SK-N-SH treated with all-trans-retinoic acid at 6 μM for 48 hours (cell line): ENCODE data around the gene EGLN2.

Source experiments
- ARNTL ChIP-seq: fragments of 450-650 bp; formaldehyde crosslinking; IDR thresholded peaks from 2 replicates; pipeline ENCODE4 v1.5.0; 2020; ENCODE audit warnings: low read depth, mild to moderate bottlenecking, moderate library complexity, borderline replicate concordance
- BACH2 ChIP-seq: fragments of 250-450 bp; sonication (Bioruptor Pico); IDR thresholded peaks from 2 replicates; pipeline ENCODE4 v1.9.0; 2021; ENCODE audit warnings: mild to moderate bottlenecking, borderline replicate concordance
- CREB5 ChIP-seq: fragments of 250-450 bp; sonication (Bioruptor Pico); IDR thresholded peaks from 2 replicates; pipeline ENCODE4 v1.5.1; 2020; ENCODE audit warnings: low read depth, mild to moderate bottlenecking, moderate library complexity
- CSDC2 ChIP-seq: fragments of 250-450 bp; sonication (Bioruptor Pico); IDR thresholded peaks from 2 replicates; pipeline ENCODE4 v1.5.0; 2020; ENCODE audit warnings: mild to moderate bottlenecking, moderate library complexity
- ISL1 ChIP-seq: fragments of 250-450 bp; sonication (Bioruptor Pico); IDR thresholded peaks from 2 replicates; pipeline ENCODE4 v2.1.2; 2022; ENCODE audit warnings: mild to moderate bottlenecking, moderate library complexity
- OSR1 ChIP-seq: fragments of 250-450 bp; sonication (Bioruptor Pico); IDR thresholded peaks from 2 replicates; pipeline ENCODE4 v1.8.0; 2022; ENCODE audit warnings: moderate library complexity, mild to moderate bottlenecking, inconsistent platforms
- PPARA ChIP-seq: fragments of 250-450 bp; sonication (Bioruptor Pico); IDR thresholded peaks from 2 replicates; pipeline ENCODE4 v1.5.0; 2020; ENCODE audit warnings: mild to moderate bottlenecking, borderline replicate concordance
- RARB ChIP-seq: fragments of 250-450 bp; sonication (Bioruptor Pico); IDR thresholded peaks from 2 replicates; pipeline ENCODE4 v1.8.0; 2021; ENCODE audit warnings: mild to moderate bottlenecking, moderate library complexity
- TCF4 ChIP-seq: fragments of 250-450 bp; sonication (Bioruptor Pico); IDR thresholded peaks from 2 replicates; pipeline ENCODE4 v1.8.0; 2021; ENCODE audit warnings: mild to moderate bottlenecking, moderate library complexity, borderline replicate concordance
- ZFP3 ChIP-seq: fragments of 250-450 bp; sonication (Bioruptor Pico); IDR thresholded peaks from 2 replicates; pipeline ENCODE4 v1.5.0; 2020; ENCODE audit warnings: mild to moderate bottlenecking, moderate library complexity
- ZNF565 ChIP-seq: fragments of 450-650 bp; formaldehyde crosslinking; conservative IDR thresholded peaks from 2 replicates; pipeline ENCODE4 v1.5.0; 2020; ENCODE audit warnings: low read depth, mild to moderate bottlenecking, moderate library complexity
- ZNF70 ChIP-seq: fragments of 450-650 bp; formaldehyde crosslinking; IDR thresholded peaks from 2 replicates; pipeline ENCODE4 v1.5.0; 2020; ENCODE audit warnings: mild to moderate bottlenecking, moderate library complexity
- ZNF8 ChIP-seq: fragments of 450-650 bp; formaldehyde crosslinking; IDR thresholded peaks from 2 replicates; pipeline ENCODE4 v1.5.0; 2020; ENCODE audit warnings: mild to moderate bottlenecking, moderate library complexity
- TF ChIP-seq, protein P1 (sequence below): fragments of 250-450 bp; sonication (Bioruptor Pico); IDR thresholded peaks from 2 replicates; pipeline ENCODE4 v1.5.1; 2021; ENCODE audit warnings: mild to moderate bottlenecking, moderate library complexity

- TF ChIP-seq, protein P1, sequence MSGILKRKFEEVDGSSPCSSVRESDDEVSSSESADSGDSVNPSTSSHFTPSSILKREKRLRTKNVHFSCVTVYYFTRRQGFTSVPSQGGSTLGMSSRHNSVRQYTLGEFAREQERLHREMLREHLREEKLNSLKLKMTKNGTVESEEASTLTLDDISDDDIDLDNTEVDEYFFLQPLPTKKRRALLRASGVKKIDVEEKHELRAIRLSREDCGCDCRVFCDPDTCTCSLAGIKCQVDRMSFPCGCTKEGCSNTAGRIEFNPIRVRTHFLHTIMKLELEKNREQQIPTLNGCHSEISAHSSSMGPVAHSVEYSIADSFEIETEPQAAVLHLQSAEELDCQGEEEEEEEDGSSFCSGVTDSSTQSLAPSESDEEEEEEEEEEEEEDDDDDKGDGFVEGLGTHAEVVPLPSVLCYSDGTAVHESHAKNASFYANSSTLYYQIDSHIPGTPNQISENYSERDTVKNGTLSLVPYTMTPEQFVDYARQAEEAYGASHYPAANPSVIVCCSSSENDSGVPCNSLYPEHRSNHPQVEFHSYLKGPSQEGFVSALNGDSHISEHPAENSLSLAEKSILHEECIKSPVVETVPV, result no peak
- TF ChIP-seq RARB, result no peak
- TF ChIP-seq OSR1 (CRISPR knock-in tag), result no peak
- no peak for TF ChIP-seq ARNTL (CRISPR knock-in tag)
- TF ChIP-seq ZNF565 (CRISPR knock-in tag), result no peak
- TF ChIP-seq CSDC2 (CRISPR knock-in tag), result no peak
- no peak for TF ChIP-seq ZNF8 (CRISPR knock-in tag)
- no peak for TF ChIP-seq ZFP3 (CRISPR knock-in tag)
- TF ChIP-seq BACH2 (CRISPR knock-in tag), result no peak
- no peak for TF ChIP-seq TCF4 (CRISPR knock-in tag)
- TF ChIP-seq CREB5, result no peak
- no peak for TF ChIP-seq ZNF70 (CRISPR knock-in tag)
- TF ChIP-seq PPARA (CRISPR knock-in tag), result no peak
- no peak for TF ChIP-seq ISL1 (CRISPR knock-in tag)
Observed at GRCh38 chr19:40800997-40801377, 2.0 kb downstream of the EGLN2 start.
